Jurkat, Clone E6-1 (cell line): ENCODE data around the gene SLC27A2.
"Not testable (repeated sequence)": the region's sequence is repeated elsewhere in the genome, so short reads cannot be mapped to it uniquely, and the experiment has no call there.

Experiments used
- DNase-seq: peaks from one replicate; pipeline ENCODE4 v3.0.0-alpha.2; 2011; ENCODE audit warnings: low read depth, low spot score
- H3K4me3 ChIP-seq: 2 replicates; pipeline ENCODE4 v1.5.1; 2011; ENCODE audit warnings: mild to moderate bottlenecking, low read length, control low read depth, moderate library complexity

Gene SLC27A2

DNA sequence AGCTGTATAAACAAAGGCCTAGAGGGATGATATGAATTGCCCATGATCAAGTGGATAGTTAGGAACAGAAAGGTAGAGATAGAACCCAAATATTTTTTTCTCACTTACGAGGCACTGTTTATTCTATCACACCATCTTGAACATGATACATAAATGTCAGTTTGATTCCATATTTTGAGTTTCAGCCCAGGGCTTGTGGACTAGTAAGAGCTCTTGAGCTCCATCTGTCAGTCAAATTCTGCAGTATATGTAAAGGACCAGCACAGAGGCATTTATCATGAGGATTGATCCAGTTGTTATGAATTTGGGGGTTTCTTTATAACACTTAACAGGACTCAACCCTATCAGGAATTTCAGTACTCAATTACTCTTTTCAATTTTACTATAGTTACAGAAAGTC is 4.8 kb downstream of the SLC27A2 start:
- H3K4me3 ChIP-seq: no peak overlapping the region
- DNase-seq: no peak

- H3K4me3 ChIP-seq: no peak overlapping the region
- no peak for DNase-seq
Observed at GRCh38 chr15:50187525-50187924, 5.5 kb downstream of the SLC27A2 start.

- no peak overlapping the region for H3K4me3 ChIP-seq
- no peak for DNase-seq
Observed at GRCh38 chr15:50187997-50188396, 6.0 kb downstream of the SLC27A2 start.

DNA sequence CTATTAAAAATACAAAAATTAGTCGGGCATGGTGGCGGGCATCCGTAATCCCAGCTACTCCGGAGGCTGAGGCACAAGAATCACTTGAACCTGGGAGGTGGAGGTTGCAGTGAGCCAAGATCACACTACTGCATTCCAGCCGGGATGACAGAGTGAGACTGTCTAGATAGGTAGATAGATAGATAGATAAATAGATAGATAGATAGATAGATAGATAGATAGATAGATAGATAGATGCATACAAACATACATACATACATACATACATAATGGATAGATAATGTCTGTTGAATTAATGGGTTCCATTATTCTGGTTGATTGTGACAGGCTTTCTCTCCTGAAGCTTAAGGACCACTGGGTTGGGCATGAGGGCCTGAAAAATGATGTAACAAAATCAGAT is 6.8 kb downstream of the SLC27A2 start:
- not testable (repeated sequence) for H3K4me3 ChIP-seq, DNase-seq

GRCh38 chr15:50189633-50190032 is 7.6 kb downstream of the SLC27A2 start:
- no peak overlapping the region for H3K4me3 ChIP-seq

DNA sequence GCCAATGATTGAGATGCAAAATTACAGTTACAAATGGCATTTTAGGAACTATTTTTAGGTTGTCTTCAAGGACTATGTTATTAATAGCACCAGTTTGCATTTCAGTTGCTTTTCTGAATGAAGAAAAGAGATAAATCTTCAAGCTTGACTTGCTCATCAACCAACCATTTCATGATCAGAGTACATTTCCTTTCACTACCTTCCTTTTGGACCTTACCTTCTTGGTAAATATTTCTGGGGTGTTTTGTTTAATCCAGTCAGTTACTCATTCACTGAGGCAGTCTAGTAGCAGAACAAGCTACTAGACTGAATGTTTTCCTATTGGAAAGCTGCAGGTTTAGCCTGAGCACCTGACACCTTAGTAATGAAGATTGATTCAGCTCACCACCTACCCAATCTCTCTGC is 8.2 kb downstream of the SLC27A2 start:
- no peak for DNase-seq
- no peak overlapping the region for H3K4me3 ChIP-seq

More at GRCh38 chr15:50189633-50190032, 7.6 kb downstream of the SLC27A2 start:
- DNase-seq: no peak

DNA sequence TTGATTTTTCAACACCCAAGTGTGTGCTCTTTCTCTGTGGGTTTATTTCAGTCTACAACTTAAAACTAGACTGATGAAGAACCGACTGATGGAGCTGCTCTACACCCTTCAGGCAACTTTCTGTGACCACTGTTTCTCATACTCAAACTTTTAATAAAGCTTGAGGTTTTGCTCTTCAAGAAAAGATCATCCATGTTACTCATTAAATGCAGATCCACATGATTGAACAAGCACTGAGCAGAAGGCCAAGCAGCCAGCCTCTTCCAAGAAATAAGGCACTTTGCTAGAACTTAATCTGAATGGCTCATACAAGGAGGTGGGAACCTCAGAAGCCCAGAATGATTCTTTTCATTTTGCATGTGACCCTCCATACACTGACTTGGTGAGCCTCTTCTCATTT is 8.7 kb downstream of the SLC27A2 start:
- no peak overlapping the region for H3K4me3 ChIP-seq
- no peak for DNase-seq

DNA sequence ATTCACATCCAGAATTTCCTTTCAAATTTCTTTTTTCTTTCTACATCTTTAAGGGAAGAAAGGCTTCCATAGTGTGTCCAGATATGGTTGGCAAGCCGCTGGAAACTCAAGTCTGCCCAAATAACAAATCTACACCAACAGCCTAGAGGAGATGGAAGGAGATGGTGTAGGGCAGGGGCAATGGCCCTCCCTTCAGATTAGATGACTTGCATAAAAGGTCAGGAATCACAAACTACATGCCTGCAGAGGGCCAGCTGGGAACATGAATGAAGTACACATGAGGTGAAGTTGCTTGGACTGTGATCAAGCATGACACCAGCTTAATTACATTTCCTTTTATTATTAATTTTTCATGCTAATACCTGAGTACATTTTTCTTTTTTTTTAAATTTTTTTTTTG is 10.2 kb downstream of the SLC27A2 start:
- H3K4me3 ChIP-seq: no peak overlapping the region
- DNase-seq: no peak

GRCh38 chr15:50192926-50193620 is 11.1 kb downstream of the SLC27A2 start:
- H3K4me3 ChIP-seq: no peak overlapping the region
- DNase-seq: no peak

DNA sequence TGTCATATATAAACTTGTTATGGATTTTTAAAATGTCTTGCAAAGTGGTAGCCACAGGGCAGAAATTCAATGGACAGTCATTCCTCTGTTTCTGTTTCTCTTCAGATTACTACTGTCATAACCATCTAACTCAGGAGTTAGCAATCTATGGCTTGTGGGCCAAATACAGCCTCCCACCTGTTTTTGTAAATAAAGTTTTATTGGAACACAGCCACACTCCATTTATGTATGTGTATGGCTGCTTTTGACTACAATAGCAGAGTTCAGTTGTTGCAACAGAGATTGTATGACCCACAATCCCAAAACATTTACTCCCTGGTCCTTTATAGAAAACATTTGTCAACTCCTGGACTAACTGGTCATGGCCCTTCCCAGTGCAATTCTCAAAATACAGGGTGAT is 20.0 kb downstream of the SLC27A2 start:
- H3K4me3 ChIP-seq: no peak overlapping the region
- DNase-seq: no peak

- no peak overlapping the region for H3K4me3 ChIP-seq
- DNase-seq: no peak
Observed at GRCh38 chr15:50206020-50206419, 24.0 kb downstream of the SLC27A2 start.

GRCh38 chr15:50209809-50210208 is 27.8 kb downstream of the SLC27A2 start:
- DNase-seq: no peak

DNA sequence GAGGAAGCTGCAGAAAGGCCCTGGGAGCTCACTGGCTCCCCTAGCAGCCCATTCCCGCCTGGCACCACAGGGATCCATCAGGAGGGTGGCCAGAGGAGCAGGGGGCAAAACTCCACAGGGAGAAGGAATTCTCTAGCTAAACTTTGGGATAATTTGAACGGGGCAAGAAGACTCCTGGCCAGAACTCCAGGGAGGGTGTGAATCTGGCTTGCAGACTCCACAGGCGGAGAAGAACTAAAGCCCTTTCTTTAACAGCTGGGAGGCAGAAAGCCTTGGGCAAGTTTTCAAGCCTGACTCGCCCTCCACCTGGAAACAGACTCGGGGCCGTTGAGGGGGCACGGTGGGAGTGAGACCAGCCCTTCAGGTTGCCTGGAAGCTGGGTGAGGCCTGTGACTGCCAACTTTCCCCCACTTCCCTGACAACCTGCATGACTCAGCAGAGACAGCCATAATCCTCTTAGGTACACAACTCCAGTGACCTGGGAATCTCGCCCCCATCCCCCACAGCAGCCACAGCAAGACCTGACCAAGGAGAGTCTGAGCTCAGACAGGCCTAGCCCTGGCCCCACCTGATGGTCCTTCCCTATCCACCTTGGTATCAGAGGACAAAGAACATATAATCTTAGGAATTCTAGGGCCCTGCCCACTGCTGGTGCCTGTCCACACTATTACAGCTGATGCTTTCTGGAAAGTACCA is 28.6 kb downstream of the SLC27A2 start:
- H3K4me3 ChIP-seq: no peak overlapping the region
- no peak for DNase-seq

More at GRCh38 chr15:50209809-50210208, 27.8 kb downstream of the SLC27A2 start:
- no peak overlapping the region for H3K4me3 ChIP-seq

DNA sequence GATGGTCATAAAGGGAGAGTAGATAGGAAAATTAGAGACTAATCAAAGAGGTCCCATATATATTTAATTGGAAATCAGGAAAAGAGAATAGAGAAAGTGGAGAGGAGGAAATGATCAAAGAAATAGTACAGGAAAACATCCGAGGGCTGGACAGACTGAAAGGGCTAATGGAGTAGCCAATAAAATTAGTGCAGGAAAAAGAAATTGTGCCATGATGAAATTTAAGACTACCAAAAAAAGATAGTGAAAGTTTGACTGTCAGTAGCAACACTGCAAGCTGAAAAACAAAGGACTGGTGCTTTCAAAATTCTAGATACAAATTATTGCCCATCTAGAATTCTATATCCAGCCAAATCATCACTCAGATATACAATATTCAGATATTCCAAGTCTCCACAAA is 36.3 kb downstream of the SLC27A2 start:
- no peak for DNase-seq
- no peak overlapping the region for H3K4me3 ChIP-seq

- H3K4me3 ChIP-seq: no peak overlapping the region
- DNase-seq: no peak
Observed at GRCh38 chr15:50218691-50219090, 36.7 kb downstream of the SLC27A2 start.

GRCh38 chr15:50219820-50220219 is 37.8 kb downstream of the SLC27A2 start:
- DNase-seq: no peak
- H3K4me3 ChIP-seq: no peak overlapping the region

DNA sequence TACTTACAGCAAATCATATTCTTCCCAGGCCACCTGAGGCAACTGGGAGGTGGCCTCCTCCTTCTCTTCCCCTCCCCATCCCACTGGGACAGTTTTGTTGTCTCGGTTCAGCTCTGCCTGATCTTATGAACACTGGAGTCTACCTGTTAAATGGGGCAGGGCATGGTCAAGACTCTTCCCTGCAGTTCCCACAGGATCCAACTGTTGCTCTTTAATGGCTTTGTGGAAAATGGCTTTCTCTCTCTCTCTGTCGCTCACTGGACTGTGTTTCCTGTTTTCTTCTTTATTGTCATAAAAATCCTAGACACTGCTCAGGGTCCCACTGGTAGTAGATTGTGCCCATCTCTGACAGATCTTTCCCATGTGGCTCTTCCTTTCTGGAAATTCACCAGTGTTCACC is 40.2 kb downstream of the SLC27A2 start:
- DNase-seq: no peak
- H3K4me3 ChIP-seq: no peak overlapping the region

GRCh38 chr15:50224606-50225005 is 42.6 kb downstream of the SLC27A2 start:
- H3K4me3 ChIP-seq: no peak overlapping the region
- DNase-seq: no peak

DNA sequence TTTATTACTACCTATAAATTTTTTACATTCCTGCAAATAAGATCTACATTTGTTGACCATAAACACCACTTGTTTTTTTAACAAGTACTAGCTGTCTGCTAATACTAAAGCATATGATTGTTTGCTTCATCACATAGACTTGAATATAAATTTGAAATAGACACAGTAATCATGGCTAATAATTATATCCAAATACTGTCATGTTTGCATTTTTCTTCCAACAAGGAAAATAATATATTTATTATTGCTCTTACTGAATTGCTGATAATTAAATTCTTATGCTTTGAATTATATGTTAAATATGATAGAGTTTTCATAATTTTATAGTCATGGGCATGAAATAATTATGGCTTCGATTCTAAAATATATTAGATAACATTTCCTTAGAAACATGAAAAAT is 43.1 kb downstream of the SLC27A2 start:
- no peak for DNase-seq

GRCh38 chr15:50225938-50226337 is 43.9 kb downstream of the SLC27A2 start:
- DNase-seq: no peak

More for the DNA sequence above, 43.1 kb downstream of the SLC27A2 start:
- no peak overlapping the region for H3K4me3 ChIP-seq

DNA sequence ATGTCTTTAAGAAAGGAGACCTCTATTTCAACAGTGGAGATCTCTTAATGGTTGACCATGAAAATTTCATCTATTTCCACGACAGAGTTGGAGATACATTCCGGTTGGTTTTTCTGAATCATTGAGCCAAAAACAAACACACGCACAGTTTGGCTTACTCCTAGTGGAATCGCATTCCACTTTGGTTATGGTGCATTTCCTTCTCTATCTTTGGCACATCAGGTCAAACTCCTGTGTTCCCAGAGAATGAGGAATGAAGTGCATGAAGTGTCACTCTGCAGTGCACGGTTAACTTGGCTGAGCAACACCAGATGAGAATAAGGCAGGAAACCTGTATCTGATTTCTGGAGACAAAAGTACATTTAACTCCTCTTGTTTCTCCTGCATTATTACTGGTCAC is 45.1 kb downstream of the SLC27A2 start:
- no peak for DNase-seq
- H3K4me3 ChIP-seq: no peak overlapping the region

More at GRCh38 chr15:50225938-50226337, 43.9 kb downstream of the SLC27A2 start:
- no peak overlapping the region for H3K4me3 ChIP-seq
